Activated naive CD4-positive, alpha-beta T cell treated with anti-CD3 and anti-CD28 coated beads, Interleukin-2, amount 50 U/mL, for 72 hours (primary cell): ENCODE measurements around the gene CBL. TPM values are rescaled to one million over a fixed set of nuclear protein-coding genes. Genes with fewer than 3 reads are reported as not detected.
"Not testable (repeated sequence)": the region's sequence is repeated elsewhere in the genome, so short reads cannot be mapped to it uniquely, and the experiment has no call there.

Experiments
- ATAC-seq, 2 donors: fragments of 150-1000 bp; cut with Tn5 transposase; 2 replicates each; pipeline ENCODE4 v1.10.0; 2021; ENCODE audit warnings: mild to moderate bottlenecking in 2 of 2, moderate library complexity in 2 of 2
- DNase-seq, 2 donors: peaks; one replicate each; pipeline ENCODE4 v3.0.0; 2021 to 2022; ENCODE audit warnings: low spot score in 2 of 2
- H3K27ac Mint-ChIP-seq, 2 donors: one replicate each; pipeline ENCODE4 v1.8.0; 2022; ENCODE audit warnings: mild to moderate bottlenecking in 2 of 2, mixed read lengths in 2 of 2
- H3K36me3 Mint-ChIP-seq, 2 donors: one replicate each; pipeline ENCODE4 v1.8.0; 2022; ENCODE audit warnings: mixed read lengths in 2 of 2
- H3K9me3 Mint-ChIP-seq, 2 donors: one replicate each; pipeline ENCODE4 v1.8.0; 2022; ENCODE audit warnings: mixed read lengths in 2 of 2
- total RNA-seq, 2 donors: library from RNA; stranded (reverse); gene quantifications; one replicate each; pipeline ENCODE4 v1.2.3, GENCODE V29; 2022

CBL gene
- total RNA-seq, 2 donors from 2014 or later: 32.3 to 50.0 TPM

GRCh38 chr11:119196833-119197483 is 9.2 kb upstream of the CBL start:
- peak; percentile 95 to 99 for ATAC-seq
- H3K9me3 Mint-ChIP-seq: no peaks in the 10 kb centered on the region
- peak overlapping the region in 1 of 2 donors; percentile 40 for H3K27ac Mint-ChIP-seq
- peak in 1 of 2 donors; percentile 76 for DNase-seq
- H3K36me3 Mint-ChIP-seq: no peaks in the 10 kb centered on the region

- DNase-seq (no peak), ATAC-seq (no peak)
- Mint-ChIP-seq H3K9me3 (no peaks in the 10 kb centered on the region), H3K27ac (no peak overlapping the region), H3K36me3 (no peaks in the 10 kb centered on the region)
These were observed 7.2 kb upstream of the CBL start for GRCh38 chr11:119198925-119199324.

GRCh38 chr11:119201236-119201635 is 4.9 kb upstream of the CBL start:
- H3K27ac Mint-ChIP-seq, ATAC-seq, H3K9me3 Mint-ChIP-seq, H3K36me3 Mint-ChIP-seq, DNase-seq: not testable (repeated sequence)

- H3K36me3 Mint-ChIP-seq: peaks cover 7% of the 10 kb centered on the region in 2 donors
- DNase-seq: no peak
- no peak for ATAC-seq
- H3K9me3 Mint-ChIP-seq: no peaks in the 10 kb centered on the region
- no peak overlapping the region for H3K27ac Mint-ChIP-seq
These were observed 3.6 kb upstream of the CBL start for GRCh38 chr11:119202554-119202953.

- Mint-ChIP-seq H3K36me3 (peaks cover 7% of the 10 kb centered on the region in 2 donors), H3K27ac (no peak overlapping the region)
- DNase-seq: no peak
These were observed 2.1 kb upstream of the CBL start for GRCh38 chr11:119204066-119204465.

GRCh38 chr11:119205080-119205479 is 1.1 kb upstream of the CBL start:
- DNase-seq: no peak
- peak overlapping the region; percentile 75 to 87 for H3K27ac Mint-ChIP-seq
- no peak for ATAC-seq
- H3K36me3 Mint-ChIP-seq: peaks cover 7% of the 10 kb centered on the region in 2 donors
- no peaks in the 10 kb centered on the region for H3K9me3 Mint-ChIP-seq

More at GRCh38 chr11:119204066-119204465, 2.1 kb upstream of the CBL start:
- no peak for ATAC-seq
- H3K9me3 Mint-ChIP-seq: no peaks in the 10 kb centered on the region

GRCh38 chr11:119206511-119207414 is 624 bp downstream of the CBL start:
- DNase-seq (peak in 1 of 2 donors; percentile 82), ATAC-seq (peak; percentile 37 to 65)
- peak overlapping the region; percentile 87 to 94 for H3K27ac Mint-ChIP-seq
- H3K36me3 Mint-ChIP-seq: peaks cover 7% of the 10 kb centered on the region in 2 donors
- H3K9me3 Mint-ChIP-seq: no peaks in the 10 kb centered on the region

GRCh38 chr11:119207415-119207960 is 1.3 kb downstream of the CBL start:
- H3K36me3 Mint-ChIP-seq: peaks cover 7% of the 10 kb centered on the region in 2 donors
- no peak for DNase-seq

GRCh38 chr11:119209186-119209585 is 3.0 kb downstream of the CBL start:
- no peaks in the 10 kb centered on the region for H3K9me3 Mint-ChIP-seq
- DNase-seq: no peak
- ATAC-seq: no peak
- H3K27ac Mint-ChIP-seq: peak overlapping the region in 1 of 2 donors; percentile 59
- peaks cover 7% of the 10 kb centered on the region in 2 donors for H3K36me3 Mint-ChIP-seq

More at GRCh38 chr11:119207415-119207960, 1.3 kb downstream of the CBL start:
- Mint-ChIP-seq H3K27ac (peak overlapping the region; percentile 86 to 87), H3K9me3 (no peaks in the 10 kb centered on the region)
- no peak for ATAC-seq

GRCh38 chr11:119210050-119210449 is 3.9 kb downstream of the CBL start:
- Mint-ChIP-seq H3K9me3 (no peaks in the 10 kb centered on the region), H3K27ac (no peak overlapping the region), H3K36me3 (peaks cover 7% of the 10 kb centered on the region in 2 donors)
- DNase-seq (no peak), ATAC-seq (no peak)

GRCh38 chr11:119218141-119218878 is 12.2 kb downstream of the CBL start:
- DNase-seq (no peak), ATAC-seq (peak; percentile 100)
- Mint-ChIP-seq H3K27ac (peak overlapping the region; percentile 12 to 82), H3K36me3 (peaks cover 0 to 4% of the 10 kb centered on the region in 2 donors), H3K9me3 (no peaks in the 10 kb centered on the region)

GRCh38 chr11:119222308-119222707 is 16.2 kb downstream of the CBL start:
- Mint-ChIP-seq H3K27ac (no peak overlapping the region), H3K36me3 (peaks cover 0 to 4% of the 10 kb centered on the region in 2 donors), H3K9me3 (no peaks in the 10 kb centered on the region)
- DNase-seq (no peak), ATAC-seq (no peak)

GRCh38 chr11:119222891-119223290 is 16.8 kb downstream of the CBL start:
- peaks cover 0 to 6% of the 10 kb centered on the region in 2 donors for H3K36me3 Mint-ChIP-seq
- ATAC-seq (no peak), DNase-seq (no peak)
- H3K9me3 Mint-ChIP-seq: no peaks in the 10 kb centered on the region
- no peak overlapping the region for H3K27ac Mint-ChIP-seq

GRCh38 chr11:119223856-119224255 is 17.7 kb downstream of the CBL start:
- Mint-ChIP-seq H3K36me3 (peaks cover 0 to 10% of the 10 kb centered on the region in 2 donors), H3K9me3 (no peaks in the 10 kb centered on the region), H3K27ac (peak overlapping the region in 1 of 2 donors; percentile 55)
- ATAC-seq: no peak
- no peak for DNase-seq

- DNase-seq, ATAC-seq, H3K9me3 Mint-ChIP-seq: not testable (repeated sequence)
- peak overlapping the region in 1 of 2 donors; percentile 10 for H3K27ac Mint-ChIP-seq
- peaks cover 4 to 16% of the 10 kb centered on the region in 2 donors for H3K36me3 Mint-ChIP-seq
These were observed 22.6 kb downstream of the CBL start for GRCh38 chr11:119228535-119229287.

GRCh38 chr11:119229288-119229672 is 23.1 kb downstream of the CBL start:
- Mint-ChIP-seq H3K36me3 (peaks cover 4 to 16% of the 10 kb centered on the region in 2 donors), H3K27ac (no peak overlapping the region), H3K9me3 (no peaks in the 10 kb centered on the region)
- ATAC-seq (no peak), DNase-seq (no peak)
